ENCODE results near the gene CHAD.
A peak's percentile ranks its signal among the peaks of the same experiment; 100 is the strongest.

The CHAD gene

DNA sequence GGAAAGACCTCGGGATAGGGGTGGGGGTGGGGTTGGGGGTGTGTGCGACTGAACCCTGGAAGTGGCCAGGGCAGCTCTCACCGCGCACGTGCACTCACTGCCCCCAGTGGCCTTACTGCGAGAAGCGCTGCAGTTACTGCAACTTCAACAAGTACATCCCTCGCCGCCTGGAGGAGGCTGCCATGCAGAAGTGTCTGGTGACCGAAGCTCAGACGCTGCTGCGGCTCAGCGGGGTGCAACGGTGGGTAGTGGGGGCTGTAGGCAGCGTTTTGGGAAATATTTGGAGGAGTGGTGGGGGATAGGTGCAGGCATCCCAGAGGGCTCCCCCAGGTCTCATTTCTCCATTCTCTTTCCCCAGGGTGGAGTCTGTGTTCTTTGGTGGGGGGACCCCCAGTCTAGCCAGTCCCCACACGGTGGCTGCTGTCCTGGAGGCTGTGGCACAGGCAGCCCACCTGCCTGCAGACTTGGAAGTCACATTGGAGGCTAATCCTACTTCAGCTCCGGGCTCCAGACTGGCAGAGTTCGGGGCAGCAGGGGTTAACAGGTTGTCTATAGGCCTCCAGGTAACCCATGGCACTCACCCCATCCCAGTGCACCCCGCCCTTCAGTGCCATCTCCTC, 11.0 kb upstream of the CHAD start:
- Histone ChIP-seq H4K20me1 (ENCODE audit: insufficient read depth, low read length, poor library complexity, severe bottlenecking) (peaks cover 6% of the 10 kb centered on the region), H3K4me3 (ENCODE audit: low read length, poor library complexity, severe bottlenecking) (peak overlapping the region; percentile 97), H3K9ac (ENCODE audit: low read depth, low read length, poor library complexity, severe bottlenecking) (peak overlapping the region; percentile 92), H3F3A (ENCODE audit: low read depth) (peaks cover 4% of the 10 kb centered on the region), H3K9me2 (replicated peaks; ENCODE audit: low read depth, low read length) (no peaks in the 10 kb centered on the region), H3K4me2 (ENCODE audit: low read depth, low read length, poor library complexity, severe bottlenecking) (peak overlapping the region; percentile 97), H3K36me3 (ENCODE audit: insufficient read depth, low read length) (peaks cover 11% of the 10 kb centered on the region; the same call in 1 of the 2 replicates), H3K79me2 (ENCODE audit: insufficient read depth, low read length) (peaks cover 19% of the 10 kb centered on the region; the same call in 1 of the 2 replicates), H3K4me1 (ENCODE audit: insufficient read depth, low read length, poor library complexity, severe bottlenecking) (peaks cover 21% of the 10 kb centered on the region), H2AFZ (ENCODE audit: low read length) (peak overlapping the region; percentile 94), H3K9me3 (ENCODE audit: insufficient read depth, low read depth, low read length) (no peaks in the 10 kb centered on the region), H3K27me3 (ENCODE audit: insufficient read depth, low read length, poor library complexity, severe bottlenecking) (no peaks in the 10 kb centered on the region)
- TF ChIP-seq, protein P1, sequence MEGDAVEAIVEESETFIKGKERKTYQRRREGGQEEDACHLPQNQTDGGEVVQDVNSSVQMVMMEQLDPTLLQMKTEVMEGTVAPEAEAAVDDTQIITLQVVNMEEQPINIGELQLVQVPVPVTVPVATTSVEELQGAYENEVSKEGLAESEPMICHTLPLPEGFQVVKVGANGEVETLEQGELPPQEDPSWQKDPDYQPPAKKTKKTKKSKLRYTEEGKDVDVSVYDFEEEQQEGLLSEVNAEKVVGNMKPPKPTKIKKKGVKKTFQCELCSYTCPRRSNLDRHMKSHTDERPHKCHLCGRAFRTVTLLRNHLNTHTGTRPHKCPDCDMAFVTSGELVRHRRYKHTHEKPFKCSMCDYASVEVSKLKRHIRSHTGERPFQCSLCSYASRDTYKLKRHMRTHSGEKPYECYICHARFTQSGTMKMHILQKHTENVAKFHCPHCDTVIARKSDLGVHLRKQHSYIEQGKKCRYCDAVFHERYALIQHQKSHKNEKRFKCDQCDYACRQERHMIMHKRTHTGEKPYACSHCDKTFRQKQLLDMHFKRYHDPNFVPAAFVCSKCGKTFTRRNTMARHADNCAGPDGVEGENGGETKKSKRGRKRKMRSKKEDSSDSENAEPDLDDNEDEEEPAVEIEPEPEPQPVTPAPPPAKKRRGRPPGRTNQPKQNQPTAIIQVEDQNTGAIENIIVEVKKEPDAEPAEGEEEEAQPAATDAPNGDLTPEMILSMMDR (conservative IDR thresholded peaks at IDR 0.05; ENCODE audit: low read length) = peak; percentile 69
- TF ChIP-seq EZH2phosphoT487 (IDR thresholded peaks at IDR 0.05; ENCODE audit: borderline replicate concordance) = no peak

DNA sequence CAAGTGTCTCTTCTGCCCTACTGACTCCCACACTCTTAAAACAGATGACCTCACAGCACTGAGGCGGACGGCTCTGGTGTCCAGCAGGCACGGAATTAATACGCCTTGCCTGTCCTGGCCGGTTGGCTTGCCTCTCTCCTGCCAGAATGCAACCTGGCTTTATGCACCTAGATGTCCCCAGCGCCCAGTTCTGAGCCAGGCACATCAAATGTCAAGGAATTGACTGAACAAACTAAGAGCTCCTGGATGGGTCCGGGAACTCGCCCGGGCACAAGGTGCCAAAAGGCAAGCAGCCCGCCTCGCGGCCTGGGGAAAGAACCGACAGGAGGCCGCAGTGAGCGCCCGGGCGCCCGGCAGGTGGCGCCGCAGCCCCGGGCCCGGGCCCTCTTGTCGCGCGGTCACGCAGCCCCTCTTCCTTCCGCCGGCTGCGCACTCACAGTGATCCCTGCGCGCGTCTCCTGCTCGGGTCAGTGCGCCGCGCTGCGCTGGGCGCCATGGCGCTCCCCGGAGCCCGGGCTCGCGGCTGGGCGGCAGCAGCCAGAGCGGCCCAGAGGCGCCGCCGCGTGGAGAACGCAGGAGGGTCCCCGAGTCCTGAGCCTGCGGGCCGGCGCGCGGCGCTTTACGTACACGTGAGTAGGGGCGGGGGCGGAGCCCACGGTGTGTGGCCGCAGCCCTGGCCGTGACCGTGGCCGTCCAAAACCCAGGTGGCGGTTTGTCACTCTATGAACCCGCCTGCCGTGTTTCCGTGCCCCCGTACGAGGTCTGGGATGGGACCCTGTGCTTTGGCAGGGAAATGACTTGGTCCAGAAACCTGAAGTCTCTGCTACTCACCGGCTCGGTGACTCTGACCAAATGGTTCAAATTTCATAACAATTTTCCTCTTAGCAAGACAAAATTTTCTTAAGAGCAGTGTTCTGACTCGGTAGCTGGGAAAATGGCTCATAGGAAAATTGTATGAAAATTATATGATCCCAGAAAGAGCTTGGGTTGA, 10.0 kb upstream of the CHAD start, which contains the start of gene RSAD1:
Gene RSAD1 (plus strand): TSS at position 470 of the 991 bp plus-strand sequence. CDS start 25 bp downstream, at position 495.
- H3K9me3 ChIP-seq (ENCODE audit: insufficient read depth, low read depth, low read length) = no peaks in the 10 kb centered on the region
- H2AFZ ChIP-seq (ENCODE audit: low read length) = peak within 1 kb of the TSS; percentile 99
- peak within 1 kb of the TSS; percentile 97 for H3K4me3 ChIP-seq (ENCODE audit: low read length, poor library complexity, severe bottlenecking)
- peak within 1 kb of the TSS; percentile 97 for H3K4me2 ChIP-seq (ENCODE audit: low read depth, low read length, poor library complexity, severe bottlenecking)
- peaks cover 19% of the 10 kb centered on the region; the same call in 1 of the 2 replicates for H3K79me2 ChIP-seq (ENCODE audit: insufficient read depth, low read length)
- H3K9ac ChIP-seq (ENCODE audit: low read depth, low read length, poor library complexity, severe bottlenecking) = peak within 1 kb of the TSS; percentile 92
- peaks cover 6% of the 10 kb centered on the region for H4K20me1 ChIP-seq (ENCODE audit: insufficient read depth, low read length, poor library complexity, severe bottlenecking)
- H3F3A ChIP-seq (ENCODE audit: low read depth) = peaks cover 4% of the 10 kb centered on the region
- H3K4me1 ChIP-seq (ENCODE audit: insufficient read depth, low read length, poor library complexity, severe bottlenecking) = peaks cover 21% of the 10 kb centered on the region
- H3K36me3 ChIP-seq (ENCODE audit: insufficient read depth, low read length) = peaks cover 6% of the 10 kb centered on the region; the same call in 1 of the 2 replicates
- no peaks in the 10 kb centered on the region for H3K27me3 ChIP-seq (ENCODE audit: insufficient read depth, low read length, poor library complexity, severe bottlenecking)
- no peak for TF ChIP-seq EZH2phosphoT487 (IDR thresholded peaks at IDR 0.05; ENCODE audit: borderline replicate concordance)
- TF ChIP-seq, protein P1 (conservative IDR thresholded peaks at IDR 0.05; ENCODE audit: low read length) = peak; percentile 71
- no peaks in the 10 kb centered on the region for H3K9me2 ChIP-seq (replicated peaks; ENCODE audit: low read depth, low read length)

DNA sequence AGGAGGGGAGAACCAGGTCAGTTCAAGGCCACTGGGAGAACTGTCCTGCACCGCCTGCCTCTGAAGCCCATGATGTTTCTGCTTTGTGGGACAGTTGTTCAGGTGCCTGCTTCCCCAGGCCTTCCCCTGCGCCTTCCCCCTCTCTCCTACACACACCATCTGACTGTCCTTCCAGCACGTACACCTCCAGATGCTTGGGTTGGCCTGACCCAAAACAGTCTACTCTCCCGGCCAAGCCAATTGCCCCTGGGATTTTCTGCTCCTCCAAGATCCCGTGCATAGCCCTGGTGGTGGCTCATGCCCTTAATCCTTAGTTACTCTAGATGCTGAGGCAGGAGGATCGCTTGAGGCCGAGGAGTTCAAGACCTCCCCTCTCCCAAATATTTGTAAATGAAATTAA, 9.3 kb upstream of the CHAD start:
- Histone ChIP-seq H3K79me2 (ENCODE audit: insufficient read depth, low read length) (peaks cover 19% of the 10 kb centered on the region; the same call in 1 of the 2 replicates), H4K20me1 (ENCODE audit: insufficient read depth, low read length, poor library complexity, severe bottlenecking) (peaks cover 6% of the 10 kb centered on the region), H3K9ac (ENCODE audit: low read depth, low read length, poor library complexity, severe bottlenecking) (peak overlapping the region; percentile 92), H3K9me2 (replicated peaks; ENCODE audit: low read depth, low read length) (no peaks in the 10 kb centered on the region), H3K27me3 (ENCODE audit: insufficient read depth, low read length, poor library complexity, severe bottlenecking) (no peaks in the 10 kb centered on the region), H3K4me3 (ENCODE audit: low read length, poor library complexity, severe bottlenecking) (peak overlapping the region; percentile 97), H3F3A (ENCODE audit: low read depth) (peaks cover 4% of the 10 kb centered on the region), H3K4me1 (ENCODE audit: insufficient read depth, low read length, poor library complexity, severe bottlenecking) (peaks cover 21% of the 10 kb centered on the region), H2AFZ (ENCODE audit: low read length) (peak overlapping the region; percentile 99), H3K9me3 (ENCODE audit: insufficient read depth, low read depth, low read length) (no peaks in the 10 kb centered on the region), H3K4me2 (ENCODE audit: low read depth, low read length, poor library complexity, severe bottlenecking) (peak overlapping the region; percentile 97), H3K36me3 (ENCODE audit: insufficient read depth, low read length) (no peaks in the 10 kb centered on the region)
- TF ChIP-seq EZH2phosphoT487 (IDR thresholded peaks at IDR 0.05; ENCODE audit: borderline replicate concordance) = no peak
- TF ChIP-seq, protein P1 (conservative IDR thresholded peaks at IDR 0.05; ENCODE audit: low read length) = no peak
